HEK293T (cell line): ENCODE data around the gene PTGR2.
"Not testable (repeated sequence)": the region's sequence is repeated elsewhere in the genome, so short reads cannot be mapped to it uniquely, and the experiment has no call there.

Source experiments
- CTCF ChIA-PET: fragments of 350-600 bp; formaldehyde crosslinking; extraction: SDS; loops from one replicate; lab custom pipeline; 2021; ENCODE audit warnings: antibody characterized with exemption, inconsistent platforms; lab: Yijun Ruan, JAX
- POLR2A ChIA-PET: fragments of 350-600 bp; formaldehyde crosslinking; extraction: SDS; loops from one replicate; lab custom pipeline; 2020; ENCODE audit warnings: antibody characterized with exemption, inconsistent platforms; lab: Yijun Ruan, JAX
- DNase-seq: peaks from one replicate; pipeline ENCODE4 v3.0.0; 2012; ENCODE audit warnings: mixed read lengths; ENCODE audit errors: extremely low spot score
- ARNT ChIP-seq: fragments of 450-650 bp; IDR thresholded peaks from 2 replicates; pipeline ENCODE4 v1.6.1; 2017; ENCODE audit warnings: mild to moderate bottlenecking
- BHLHE40 ChIP-seq: fragments of 450-650 bp; IDR thresholded peaks from 2 replicates; pipeline ENCODE4 v1.6.1; 2016; ENCODE audit warnings: mild to moderate bottlenecking, moderate library complexity, borderline replicate concordance
- CTBP1 ChIP-seq: fragments of 450-650 bp; IDR thresholded peaks from 2 replicates; pipeline ENCODE4 v1.6.1; 2016; ENCODE audit warnings: borderline replicate concordance
- ELF4 ChIP-seq: fragments of 450-650 bp; IDR thresholded peaks from 2 replicates; pipeline ENCODE4 v1.6.1; 2017; ENCODE audit warnings: antibody characterized with exemption
- FOXA1 ChIP-seq: fragments of 450-650 bp; IDR thresholded peaks from 2 replicates; pipeline ENCODE4 v1.6.1; 2016; ENCODE audit warnings: mild to moderate bottlenecking
- FOXK2 ChIP-seq: fragments of 450-650 bp; IDR thresholded peaks from 2 replicates; pipeline ENCODE4 v1.6.1; 2016; ENCODE audit warnings: mild to moderate bottlenecking
- FOXM1 ChIP-seq: fragments of 450-650 bp; IDR thresholded peaks from 2 replicates; pipeline ENCODE4 v1.6.1; 2017; ENCODE audit warnings: mild to moderate bottlenecking, borderline replicate concordance
- HDGF ChIP-seq: fragments of 450-650 bp; IDR thresholded peaks from 2 replicates; pipeline ENCODE4 v1.6.1; 2017; ENCODE audit warnings: antibody characterized with exemption, borderline replicate concordance
- L3MBTL2 ChIP-seq: fragments of 450-650 bp; conservative IDR thresholded peaks from 2 replicates; pipeline ENCODE4 v1.6.1; 2016; ENCODE audit warnings: mild to moderate bottlenecking
- LEF1 ChIP-seq: fragments of 450-650 bp; IDR thresholded peaks from 2 replicates; pipeline ENCODE4 v1.6.1; 2017; ENCODE audit warnings: mild to moderate bottlenecking, borderline replicate concordance
- NFRKB ChIP-seq: fragments of 450-650 bp; IDR thresholded peaks from 2 replicates; pipeline ENCODE4 v1.6.1; 2016; ENCODE audit warnings: mild to moderate bottlenecking, moderate library complexity
- SP1 ChIP-seq: fragments of 450-650 bp; IDR thresholded peaks from 2 replicates; pipeline ENCODE4 v1.6.1; 2017
- SUZ12 ChIP-seq: fragments of 450-650 bp; IDR thresholded peaks from 2 replicates; pipeline ENCODE4 v1.6.1; 2016; ENCODE audit warnings: mild to moderate bottlenecking
- TARDBP ChIP-seq: fragments of 450-650 bp; IDR thresholded peaks from 2 replicates; pipeline ENCODE4 v1.6.1; 2016
- ZNF384 ChIP-seq: fragments of 450-650 bp; IDR thresholded peaks from 2 replicates; pipeline ENCODE4 v1.6.1; 2016
- TF ChIP-seq, protein P1 (sequence below): fragments of 450-650 bp; IDR thresholded peaks from 2 replicates; pipeline ENCODE4 v1.6.1; 2016

The PTGR2 gene

DNA sequence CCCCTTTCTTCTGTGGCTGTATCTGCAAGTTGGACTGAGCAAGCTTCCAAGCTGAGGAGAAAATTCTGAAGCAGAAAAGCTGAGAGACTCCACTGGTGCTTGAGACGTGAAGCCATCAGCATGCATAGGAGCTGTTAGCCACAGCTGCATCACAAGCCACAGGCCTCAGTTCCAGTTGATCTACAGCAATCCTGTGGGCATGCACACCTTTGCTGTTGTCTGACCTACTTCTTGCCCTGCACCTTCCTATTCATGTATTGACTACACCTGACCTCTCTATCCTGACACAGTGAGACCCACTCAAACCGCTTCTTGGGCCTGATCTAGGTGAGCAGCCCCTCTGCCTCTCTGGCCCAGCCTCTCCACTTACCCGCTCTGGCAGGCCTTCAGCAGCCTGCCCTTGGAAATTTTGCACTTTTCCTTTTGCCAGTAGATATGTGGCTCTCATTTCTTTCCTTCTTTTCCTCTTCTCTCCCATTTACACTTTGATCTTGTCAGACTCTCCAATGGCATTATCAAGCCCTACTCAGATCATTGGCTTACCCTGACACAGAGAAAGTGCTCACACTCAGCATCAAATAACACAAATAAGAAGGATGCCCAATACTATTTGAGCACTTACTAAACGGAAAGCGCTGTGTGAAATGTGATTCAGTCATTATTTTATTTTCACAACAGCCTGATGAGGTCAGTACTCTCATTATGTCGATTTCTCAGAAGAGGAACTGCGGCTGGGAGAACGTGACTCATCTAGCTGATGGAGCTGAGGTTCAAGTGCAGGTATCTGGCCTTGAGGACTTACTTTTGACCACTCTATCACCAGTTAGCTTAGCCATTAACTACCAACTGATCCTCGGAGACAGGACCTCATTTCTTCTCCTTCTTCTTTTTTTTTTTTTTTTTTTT is 21.9 kb upstream of the PTGR2 start:
- TF ChIP-seq ELF4, result no peak
- TF ChIP-seq SP1, result no peak
- no peak for TF ChIP-seq TARDBP
- no peak for TF ChIP-seq SUZ12
- no peak for TF ChIP-seq LEF1
- ChIA-PET POLR2A (interaction anchor here (0.9 to 1.3 kb wide), 2 partner anchors 22 to 70 kb away, joined by 3 to 4 read pairs; partner anchors contain the start of gene PTGR2), CTCF (interaction anchor here (0.8 kb wide), 1 partner anchor 100 kb away, joined by 6 read pairs; no protein-coding TSS in a partner anchor)
- no peak for DNase-seq

DNA sequence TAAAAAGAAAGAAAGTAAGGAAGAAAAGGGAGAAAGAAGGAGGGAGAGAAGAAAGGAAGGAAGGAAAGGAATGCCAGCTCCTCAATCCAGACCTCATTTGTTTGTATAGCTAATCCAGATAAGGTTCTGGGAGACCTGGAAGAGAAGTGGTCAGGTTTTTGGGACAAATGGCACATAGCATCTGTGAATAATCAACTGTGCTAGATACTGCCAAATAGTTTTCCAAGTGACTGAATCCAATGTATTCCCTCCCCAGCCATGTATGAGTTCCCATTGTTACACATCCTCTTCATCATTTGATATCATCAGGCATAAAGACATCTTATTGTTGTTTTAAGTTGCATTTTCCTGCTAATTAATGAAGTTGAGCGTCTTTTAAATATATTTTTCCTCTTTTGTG is 18.6 kb upstream of the PTGR2 start:
- CTCF ChIA-PET, result no interaction called here
- TF ChIP-seq ZNF384 (no peak), SUZ12 (no peak), FOXM1 (no peak), FOXK2 (no peak), TARDBP (no peak), L3MBTL2 (no peak), ARNT (no peak), BHLHE40 (no peak), HDGF (no peak), NFRKB (no peak), SP1 (no peak), LEF1 (no peak)
- TF ChIP-seq, protein P1, sequence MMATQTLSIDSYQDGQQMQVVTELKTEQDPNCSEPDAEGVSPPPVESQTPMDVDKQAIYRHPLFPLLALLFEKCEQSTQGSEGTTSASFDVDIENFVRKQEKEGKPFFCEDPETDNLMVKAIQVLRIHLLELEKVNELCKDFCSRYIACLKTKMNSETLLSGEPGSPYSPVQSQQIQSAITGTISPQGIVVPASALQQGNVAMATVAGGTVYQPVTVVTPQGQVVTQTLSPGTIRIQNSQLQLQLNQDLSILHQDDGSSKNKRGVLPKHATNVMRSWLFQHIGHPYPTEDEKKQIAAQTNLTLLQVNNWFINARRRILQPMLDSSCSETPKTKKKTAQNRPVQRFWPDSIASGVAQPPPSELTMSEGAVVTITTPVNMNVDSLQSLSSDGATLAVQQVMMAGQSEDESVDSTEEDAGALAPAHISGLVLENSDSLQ, result no peak
- DNase-seq, result no peak
- POLR2A ChIA-PET, result interaction anchor here (2.3 kb wide), 1 partner anchor 19 kb away, joined by 7 read pairs; the partner anchor contains the start of gene PTGR2

DNA sequence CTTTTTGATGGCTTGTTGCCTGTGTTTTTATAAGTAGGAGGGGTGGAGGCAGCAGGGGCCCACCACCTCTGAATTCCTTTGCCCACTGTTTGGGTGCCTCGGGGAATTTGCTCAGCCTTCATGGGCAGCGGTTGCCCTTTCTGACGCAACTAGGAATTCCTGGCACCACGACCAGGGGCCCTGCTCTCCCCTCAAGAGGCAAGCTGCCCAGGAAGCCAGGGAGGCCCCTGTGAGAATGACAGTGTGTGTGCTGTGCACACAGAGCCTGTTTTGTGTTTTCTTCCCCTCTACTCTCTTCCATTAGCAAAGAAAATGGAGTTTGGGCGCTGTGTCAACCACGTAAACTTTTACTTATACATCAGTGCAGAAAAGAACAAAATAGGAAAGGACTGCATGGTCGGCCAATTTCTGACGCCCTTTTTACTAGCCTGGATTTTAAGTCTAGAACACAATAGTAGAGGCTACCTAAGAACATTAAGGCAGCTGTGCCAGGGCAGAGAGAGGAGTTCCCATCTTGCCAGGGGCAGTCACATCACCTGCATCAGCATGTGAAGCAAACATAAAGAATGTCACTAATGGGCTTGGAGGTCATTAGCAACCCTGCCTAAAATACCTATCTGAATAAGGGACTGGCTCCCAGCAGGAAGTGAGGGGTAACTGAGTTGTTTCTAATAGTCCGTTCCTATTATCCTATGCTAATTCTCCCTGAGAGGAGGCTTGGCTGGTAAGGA is 17.9 kb upstream of the PTGR2 start:
- CTCF ChIA-PET, result interaction anchor here (1.1 kb wide), 1 partner anchor 21 kb away, joined by 3 read pairs; no protein-coding TSS in a partner anchor
- TF ChIP-seq ARNT (no peak), CTBP1 (no peak), ELF4 (no peak)
- no peak for DNase-seq
- POLR2A ChIA-PET, result interaction anchor here (2.3 kb wide), 1 partner anchor 18 kb away, joined by 7 read pairs; the partner anchor contains the start of gene PTGR2

DNA sequence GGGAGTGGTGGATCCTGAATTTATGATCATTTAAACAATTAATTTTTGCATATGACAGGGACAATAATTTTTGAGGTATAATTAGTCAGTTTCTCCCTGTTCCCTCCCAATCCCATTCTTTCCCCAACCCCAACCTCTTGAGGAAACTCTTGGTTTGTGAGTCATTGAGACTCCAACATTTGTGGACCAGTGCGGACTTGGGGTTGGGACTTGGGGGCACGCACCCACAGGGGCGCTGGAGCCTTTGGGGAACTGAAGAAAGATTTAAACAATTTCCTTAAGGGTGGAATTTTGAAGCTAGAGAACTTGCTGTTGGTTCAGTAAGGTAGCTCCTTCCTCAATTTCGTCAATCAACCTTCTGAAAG is 17.4 kb upstream of the PTGR2 start:
- ChIA-PET CTCF (interaction anchor here (1.1 kb wide), 1 partner anchor 22 kb away, joined by 3 read pairs; no protein-coding TSS in a partner anchor), POLR2A (interaction anchor here (2.3 kb wide), 1 partner anchor 18 kb away, joined by 7 read pairs; the partner anchor contains the start of gene PTGR2)
- DNase-seq, result no peak
- TF ChIP-seq FOXA1 (no peak), ZNF384 (no peak), SP1 (no peak), TARDBP (no peak), L3MBTL2 (no peak), BHLHE40 (no peak), ARNT (no peak), SUZ12 (no peak), NFRKB (no peak), ELF4 (no peak), FOXK2 (no peak), FOXM1 (no peak), CTBP1 (no peak), HDGF (no peak), LEF1 (no peak)
- TF ChIP-seq, protein P1, result no peak

DNA sequence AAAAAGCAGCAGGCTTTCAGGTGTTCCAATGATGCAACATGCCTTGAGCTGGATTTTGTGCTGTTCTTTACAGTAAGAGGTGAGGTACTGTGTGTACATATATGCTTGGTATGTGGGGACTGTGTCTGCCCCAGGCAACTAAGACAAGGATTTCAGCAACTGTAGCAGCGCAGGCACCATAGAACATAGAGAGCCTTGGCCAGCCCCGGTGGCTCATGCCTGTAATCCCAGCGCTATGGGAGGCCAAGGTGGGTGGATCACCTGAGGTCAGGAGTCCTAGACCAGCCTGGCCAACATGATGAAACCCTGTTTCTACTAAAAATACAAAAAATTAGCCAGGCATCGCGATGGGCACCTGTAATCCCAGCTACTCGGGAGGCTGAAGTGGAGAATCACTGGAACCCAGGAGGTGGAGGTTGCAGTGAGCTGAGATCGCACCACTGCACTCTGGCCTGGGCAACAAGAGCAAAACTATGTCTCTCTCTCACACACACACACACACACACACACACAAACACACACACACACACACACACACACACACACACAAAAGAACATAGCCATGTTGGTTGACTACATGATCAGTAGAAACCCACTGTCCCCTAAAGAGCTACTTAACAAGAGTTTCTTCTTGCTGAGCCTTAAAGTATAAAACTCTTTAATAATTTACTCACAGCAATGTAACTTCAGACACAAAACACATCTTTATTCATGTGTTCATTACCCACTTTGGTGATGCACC is 13.2 kb upstream of the PTGR2 start:
- ChIA-PET CTCF (interaction anchor here (0.6 kb wide), 2 partner anchors 11 to 205 kb away, joined by 3 read pairs; no protein-coding TSS in a partner anchor), POLR2A (interaction anchor here (2.5 kb wide), 1 partner anchor 13 kb away, joined by 16 read pairs; the partner anchor contains the start of gene PTGR2)
- not testable (repeated sequence) for DNase-seq

DNA sequence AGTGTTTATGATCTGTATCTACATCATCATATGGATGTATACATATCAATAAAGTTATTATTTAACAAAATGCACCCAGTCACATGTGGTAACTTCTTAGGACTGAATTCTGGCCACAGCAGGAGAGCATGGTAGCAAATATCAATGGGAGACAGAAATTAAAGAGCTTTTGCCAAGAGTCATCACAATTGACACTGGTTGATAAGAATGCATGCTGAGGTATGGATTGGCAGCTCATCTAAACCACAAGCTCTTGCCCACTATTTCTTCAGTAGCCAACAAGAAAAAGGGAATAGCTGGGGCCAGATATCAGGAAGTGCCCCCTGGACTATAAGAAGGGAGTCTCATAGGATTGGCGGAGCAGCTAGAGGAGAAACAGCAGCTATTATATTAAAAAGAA is 9.4 kb upstream of the PTGR2 start:
- ChIA-PET CTCF (interaction anchor here (0.6 kb wide), 1 partner anchor 14 kb away, joined by 3 read pairs; no protein-coding TSS in a partner anchor), POLR2A (interaction anchor here (3.3 kb wide), 1 partner anchor 10 kb away, joined by 29 read pairs; the partner anchor contains the start of gene PTGR2)
- TF ChIP-seq ARNT, result no peak
- no peak for TF ChIP-seq SUZ12
- no peak for TF ChIP-seq LEF1
- TF ChIP-seq BHLHE40, result no peak
- TF ChIP-seq CTBP1, result no peak
- no peak for TF ChIP-seq FOXA1
- no peak for TF ChIP-seq NFRKB
- no peak for TF ChIP-seq ELF4
- no peak for TF ChIP-seq HDGF
- TF ChIP-seq TARDBP, result no peak
- no peak for TF ChIP-seq SP1
- TF ChIP-seq ZNF384, result no peak
- TF ChIP-seq L3MBTL2, result no peak
- TF ChIP-seq FOXK2, result no peak
- TF ChIP-seq, protein P1, result no peak
- TF ChIP-seq FOXM1, result no peak
- DNase-seq, result no peak
